ENCODE results near the gene PRSS38.

PRSS38 gene

GRCh38 chr1:227816750-227817446 lies 1.4 kb downstream of the PRSS38 start:
- H3K4me3 ChIP-seq (ENCODE audit: low read length), result no peak overlapping the region
- no peak for TF ChIP-seq CTCF (conservative IDR thresholded peaks at IDR 0.05; ENCODE audit: low read depth, low read length)
- DNase-seq (ENCODE audit: low read depth), result no peak

DNA sequence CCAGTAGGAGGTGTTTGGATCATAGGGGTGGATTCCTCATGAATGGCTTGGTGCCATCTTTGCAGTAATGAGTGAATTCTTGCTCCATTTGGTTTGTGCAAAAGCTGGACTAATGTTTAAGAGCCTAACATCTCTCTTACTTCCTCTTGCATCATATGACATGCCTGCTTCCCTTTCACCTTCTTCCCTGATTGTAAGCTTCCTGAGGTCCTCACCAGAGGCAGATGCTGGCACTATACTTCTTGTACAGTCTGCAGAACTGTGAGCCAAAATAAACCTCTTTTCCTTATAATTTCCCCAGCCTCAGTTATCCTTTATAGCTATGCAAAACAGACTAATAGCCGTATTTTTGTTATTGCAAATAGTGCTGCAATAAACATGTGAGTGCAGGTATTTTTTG lies 8.1 kb downstream of the PRSS38 start:
- DNase-seq (ENCODE audit: low read depth), result no peak
- TF ChIP-seq CTCF (conservative IDR thresholded peaks at IDR 0.05; ENCODE audit: low read depth, low read length), result no peak
- no peak overlapping the region for H3K4me3 ChIP-seq (ENCODE audit: low read length)

DNA sequence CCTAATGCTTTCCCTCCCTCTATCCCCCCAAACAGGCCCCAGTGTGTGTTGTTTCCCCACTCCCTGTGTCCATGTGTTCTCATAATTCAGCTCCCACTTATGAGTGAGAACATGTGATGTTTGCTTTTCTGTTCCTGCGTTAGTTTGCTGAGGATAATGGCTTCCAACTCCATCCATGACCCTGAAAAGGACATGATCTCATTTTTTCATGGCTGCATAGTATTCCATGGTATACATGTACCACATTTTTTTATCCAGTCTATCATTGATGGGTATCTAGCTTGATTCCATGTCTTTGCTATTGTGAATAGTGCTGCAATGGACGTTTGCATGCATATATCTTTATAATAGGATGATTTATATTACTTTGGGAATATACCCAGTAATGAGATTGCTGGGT lies 8.7 kb downstream of the PRSS38 start:
- DNase-seq (ENCODE audit: low read depth), result no peak
- no peak overlapping the region for H3K4me3 ChIP-seq (ENCODE audit: low read length)
- no peak for TF ChIP-seq CTCF (conservative IDR thresholded peaks at IDR 0.05; ENCODE audit: low read depth, low read length)

DNA sequence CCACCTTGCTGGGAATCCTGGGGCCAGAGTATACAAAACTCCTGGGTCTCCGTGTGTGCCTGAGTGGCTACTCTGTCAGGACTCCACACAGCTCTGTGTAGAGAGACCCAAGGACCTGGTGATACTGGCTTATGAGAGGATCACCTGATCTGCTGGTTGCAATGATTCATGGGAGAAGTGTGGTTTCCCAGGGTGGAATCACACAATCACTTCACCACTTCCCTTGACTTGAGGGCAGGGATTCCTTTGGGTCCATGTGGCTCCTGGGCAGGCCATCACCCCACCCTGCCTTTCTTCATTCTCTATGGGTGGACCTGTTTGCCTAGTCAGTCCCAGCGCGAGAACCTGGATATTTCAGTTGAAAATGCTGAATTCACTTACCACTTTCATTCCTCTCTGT lies 13.3 kb downstream of the PRSS38 start:
- no peak overlapping the region for H3K4me3 ChIP-seq (ENCODE audit: low read length)
- no peak for DNase-seq (ENCODE audit: low read depth)
- no peak for TF ChIP-seq CTCF (conservative IDR thresholded peaks at IDR 0.05; ENCODE audit: low read depth, low read length)

- no peak for TF ChIP-seq CTCF (conservative IDR thresholded peaks at IDR 0.05; ENCODE audit: low read depth, low read length)
- DNase-seq (ENCODE audit: low read depth), result no peak
- no peak overlapping the region for H3K4me3 ChIP-seq (ENCODE audit: low read length)
Observed at GRCh38 chr1:227838181-227838580, 22.7 kb downstream of the PRSS38 start.

DNA sequence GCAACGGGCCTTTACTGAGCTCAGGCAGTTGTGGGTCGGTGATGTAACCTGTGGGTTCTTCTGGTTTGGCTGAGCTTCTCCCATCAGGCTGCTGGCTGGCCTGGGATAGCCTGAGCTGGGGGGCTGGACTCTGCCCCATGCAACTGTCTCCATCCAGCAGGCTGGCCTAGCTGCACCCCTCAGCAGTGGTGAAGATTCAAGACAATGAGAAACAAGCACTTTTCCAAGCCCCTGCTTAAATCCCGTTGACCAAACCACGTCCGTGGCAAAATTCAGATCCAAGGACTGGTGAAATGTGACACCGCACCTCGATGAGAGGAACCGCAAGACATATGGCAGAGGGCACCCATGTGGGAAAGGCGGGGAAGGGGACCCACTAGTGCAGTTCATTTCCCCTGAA lies 25.6 kb downstream of the PRSS38 start:
- DNase-seq (ENCODE audit: low read depth), result no peak
- H3K4me3 ChIP-seq (ENCODE audit: low read length), result no peak overlapping the region
- TF ChIP-seq CTCF (conservative IDR thresholded peaks at IDR 0.05; ENCODE audit: low read depth, low read length), result no peak

DNA sequence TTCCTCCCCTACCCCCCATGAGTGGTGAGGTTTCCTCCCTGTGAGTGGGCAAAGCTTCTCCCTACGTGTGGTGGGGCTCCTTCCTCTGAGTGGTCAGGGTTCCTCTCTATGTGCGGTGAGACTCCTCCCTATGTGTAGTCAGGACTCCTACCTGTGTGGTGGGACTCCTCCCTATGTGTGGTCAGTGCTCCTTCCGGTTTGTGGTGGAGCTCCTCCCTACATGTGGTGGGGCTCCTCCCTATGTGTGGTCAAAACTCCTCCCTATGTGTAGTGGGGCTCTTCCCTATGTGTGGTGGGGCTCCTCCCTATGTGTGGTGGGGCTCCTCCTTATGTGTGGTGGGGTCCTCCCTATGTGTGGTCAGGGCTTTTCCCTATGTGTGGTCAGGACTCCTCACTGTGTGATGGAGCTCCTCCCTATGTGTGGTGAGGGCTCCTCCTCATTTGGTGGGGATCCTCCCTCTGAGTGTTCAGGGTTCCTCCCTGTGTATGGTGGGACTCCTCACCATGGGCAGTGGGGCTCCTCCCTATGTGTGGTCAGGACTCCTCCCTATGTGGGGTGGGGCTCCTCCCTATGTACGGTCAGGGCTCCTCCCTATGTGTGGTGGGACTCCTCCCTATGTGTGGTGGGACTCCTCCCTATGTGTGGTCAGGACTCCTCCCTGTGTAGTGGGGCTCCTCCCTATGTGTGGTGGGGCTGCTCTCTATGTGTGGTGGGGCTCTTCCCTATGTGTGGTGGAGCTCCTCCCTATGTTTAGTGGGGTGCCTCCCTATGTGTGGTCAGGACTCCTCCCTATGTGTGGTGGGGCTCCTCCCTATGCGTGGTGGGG lies 29.1 kb downstream of the PRSS38 start:
- no peak overlapping the region for H3K4me3 ChIP-seq (ENCODE audit: low read length)
- no peak for DNase-seq (ENCODE audit: low read depth)

More for the DNA sequence above, 29.1 kb downstream of the PRSS38 start:
- TF ChIP-seq CTCF (conservative IDR thresholded peaks at IDR 0.05; ENCODE audit: low read depth, low read length), result no peak
